CD4-positive, CD25-positive, alpha-beta regulatory T cell (primary cell): ENCODE measurements around the gene ESCO1. TPM values are rescaled to one million over a fixed set of nuclear protein-coding genes. Genes with fewer than 3 reads are reported as not detected.
A peak's percentile ranks its signal among the peaks of the same experiment; 100 is the strongest.

Source experiments
- ATAC-seq, 2 donors: fragments of 150-1000 bp; cut with Tn5 transposase; one replicate each; pipeline ENCODE4 v1.10.0; 2021; ENCODE audit warnings: low read depth in 2 of 2, moderate number of reproducible peaks in 2 of 2, moderate library complexity in 1 of 2
- DNase-seq, 3 donors: peaks; one replicate each; pipeline versions ENCODE4 v3.0.0 to v3.0.0-alpha.2; 2012 to 2022; ENCODE audit warnings: mixed read lengths in 1 of 3
- H3K27ac ChIP-seq: one replicate; pipeline ENCODE4 v1.7.0; 2013; ENCODE audit warnings: mild to moderate bottlenecking, low read length; ENCODE audit not compliant: insufficient read depth, poor library complexity, severe bottlenecking
- H3K27me3 ChIP-seq: one replicate; pipeline ENCODE4 v1.7.0; 2013; ENCODE audit warnings: low read length; ENCODE audit not compliant: control insufficient read depth, insufficient read depth
- H3K36me3 ChIP-seq: one replicate; pipeline ENCODE4 v1.7.0; 2013; ENCODE audit warnings: mild to moderate bottlenecking, low read length, moderate library complexity; ENCODE audit not compliant: control insufficient read depth, insufficient read depth
- H3K4me1 ChIP-seq: 2 replicates; pipeline ENCODE4 v1.7.0; 2013; ENCODE audit warnings: mild to moderate bottlenecking, low read length; ENCODE audit not compliant: insufficient read depth, control insufficient read depth, poor library complexity, severe bottlenecking
- H3K4me3 ChIP-seq: one replicate; pipeline ENCODE4 v1.7.0; 2013; ENCODE audit warnings: low read depth, mild to moderate bottlenecking, low read length, moderate library complexity
- H3K9me3 ChIP-seq, 2 experiments: 1 replicate in 1 of 2; 2 replicates in 1 of 2; pipeline ENCODE4 v1.7.0; 2013; ENCODE audit warnings: low read length in 2 of 2, mild to moderate bottlenecking in 1 of 2, moderate library complexity in 1 of 2; ENCODE audit not compliant: control insufficient read depth in 2 of 2
- H3K27ac Mint-ChIP-seq, 3 donors: one replicate each; pipeline ENCODE4 v1.8.0; 2020 to 2022; ENCODE audit warnings: mild to moderate bottlenecking in 3 of 3, mixed read lengths in 3 of 3, moderate library complexity in 2 of 3
- H3K27me3 Mint-ChIP-seq: one replicate; pipeline ENCODE4 v1.8.0; 2022; ENCODE audit warnings: mild to moderate bottlenecking, mixed read lengths
- H3K36me3 Mint-ChIP-seq: one replicate; pipeline ENCODE4 v1.8.0; 2020; ENCODE audit warnings: mixed read lengths
- H3K4me1 Mint-ChIP-seq, 4 donors: one replicate each; pipeline ENCODE4 v1.8.0; 2020 to 2022; ENCODE audit warnings: mixed read lengths in 4 of 4, mild to moderate bottlenecking in 1 of 4
- H3K4me3 Mint-ChIP-seq, 4 donors: one replicate each; pipeline ENCODE4 v1.8.0; 2020 to 2022; ENCODE audit warnings: mild to moderate bottlenecking in 4 of 4, mixed read lengths in 4 of 4, moderate library complexity in 3 of 4
- H3K9me3 Mint-ChIP-seq, 7 donors: one replicate each; pipeline ENCODE4 v1.8.0; 2020 to 2022; ENCODE audit warnings: mixed read lengths in 7 of 7, mild to moderate bottlenecking in 3 of 7, moderate library complexity in 2 of 7
- polyA plus RNA-seq, 4 donors: library from polyadenylated mRNA; unstranded; fragments of 300-500 nt; fragmentation: Illumina TruSeq; gene quantifications; one replicate each; pipeline ENCODE4 v1.2.3, GENCODE V29; 2021
- total RNA-seq: library from RNA; stranded (reverse); gene quantifications from one replicate; pipeline ENCODE4 v1.2.3, GENCODE V29; 2022

ESCO1 gene
- total and polyA plus RNA-seq, 5 donors from 2014 or later = 6.2 to 37.1 (median 8.2) TPM

DNA sequence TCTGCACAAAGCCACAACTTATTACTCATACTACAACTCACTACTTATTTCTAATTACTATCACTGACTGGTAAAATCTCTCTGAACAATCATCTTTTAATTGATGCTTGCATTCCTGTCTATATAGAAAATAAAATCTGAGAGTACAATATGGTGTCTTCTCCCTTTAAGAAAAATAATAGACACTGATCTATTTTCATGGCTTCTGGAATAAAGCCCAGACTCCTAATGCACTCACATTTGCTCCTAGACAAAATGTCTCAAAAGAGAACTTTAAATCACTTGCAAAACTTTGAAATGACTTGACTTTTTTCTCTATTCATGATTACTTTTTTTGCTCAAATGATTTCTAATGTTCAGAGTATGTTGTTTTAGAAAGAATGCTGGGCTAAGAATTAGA lies 28.7 kb downstream of the ESCO1 start:
- no peak for ATAC-seq
- H3K27ac Mint-ChIP-seq = peak overlapping the region in 1 of 3 donors; percentile 32
- Histone ChIP-seq H3K27me3 (no peaks in the 10 kb centered on the region), H3K27ac (no peak overlapping the region), H3K4me1 (no peaks in the 10 kb centered on the region), H3K9me3 (no peaks in the 10 kb centered on the region), H3K36me3 (peaks cover 76% of the 10 kb centered on the region), H3K4me3 (no peak overlapping the region)
- H3K27me3 Mint-ChIP-seq = no peaks in the 10 kb centered on the region
- H3K4me3 Mint-ChIP-seq = no peak overlapping the region
- H3K4me1 Mint-ChIP-seq = peaks cover 0 to 10% (median 10%) of the 10 kb centered on the region in 4 donors
- DNase-seq = no peak
- H3K36me3 Mint-ChIP-seq = peaks cover 55% of the 10 kb centered on the region
- H3K9me3 Mint-ChIP-seq = no peaks in the 10 kb centered on the region

DNA sequence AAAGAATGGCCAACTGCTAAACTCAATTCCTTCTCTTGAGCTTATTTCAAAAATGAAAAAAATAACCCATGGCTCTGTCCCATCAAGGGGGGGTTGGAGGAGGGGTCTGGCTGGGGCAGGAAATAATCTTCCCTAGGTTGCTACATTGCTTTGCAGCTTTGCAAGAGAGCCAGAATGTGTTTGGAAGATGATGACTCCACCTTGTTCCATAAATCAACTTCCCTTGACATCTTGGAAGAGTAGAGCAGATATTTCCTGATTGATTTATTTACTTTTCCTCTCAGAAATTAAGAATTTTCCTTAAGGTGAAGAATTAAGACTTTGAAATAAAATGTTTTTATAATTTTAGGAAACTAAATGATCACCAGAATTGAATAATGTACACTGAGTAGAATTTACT lies 41.3 kb downstream of the ESCO1 start:
- Histone ChIP-seq H3K27ac (no peak overlapping the region), H3K4me3 (no peak overlapping the region), H3K27me3 (no peaks in the 10 kb centered on the region), H3K4me1 (no peaks in the 10 kb centered on the region), H3K36me3 (peaks cover 75% of the 10 kb centered on the region), H3K9me3 (no peaks in the 10 kb centered on the region)
- no peak overlapping the region for H3K4me3 Mint-ChIP-seq
- no peak overlapping the region for H3K27ac Mint-ChIP-seq
- DNase-seq (no peak), ATAC-seq (no peak)
- H3K9me3 Mint-ChIP-seq = no peaks in the 10 kb centered on the region
- H3K4me1 Mint-ChIP-seq = peaks cover 0 to 10% (median 6%) of the 10 kb centered on the region in 4 donors
- no peaks in the 10 kb centered on the region for H3K27me3 Mint-ChIP-seq
- H3K36me3 Mint-ChIP-seq = peaks cover 27% of the 10 kb centered on the region

GRCh38 chr18:21557607-21558253 lies 42.8 kb downstream of the ESCO1 start:
- no peak for ATAC-seq
- H3K27me3 ChIP-seq = no peaks in the 10 kb centered on the region

DNA sequence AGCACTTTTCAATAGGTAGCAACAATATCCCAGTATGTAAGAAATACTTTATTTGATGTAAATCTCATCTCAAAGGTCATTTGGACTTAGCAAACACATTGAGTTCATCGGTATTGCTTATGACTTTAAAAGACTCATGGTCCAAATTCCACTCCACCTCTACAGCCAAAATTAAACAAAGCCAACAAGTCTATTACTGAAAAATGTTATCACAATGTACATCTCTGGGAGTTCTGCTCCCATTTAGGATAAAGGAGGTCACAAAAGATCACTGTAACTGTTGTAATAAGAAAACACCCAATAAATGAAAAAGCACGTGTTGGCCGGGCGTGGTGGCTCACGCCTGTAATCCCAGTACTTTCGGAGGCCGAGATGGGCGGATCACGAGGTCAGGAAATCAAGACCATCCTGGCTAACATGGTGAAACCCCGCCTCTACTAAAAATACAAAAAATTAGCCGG lies 50.0 kb downstream of the ESCO1 start:
- H3K27me3 Mint-ChIP-seq = no peaks in the 10 kb centered on the region
- peak overlapping the region in 1 of 3 donors; percentile 67 for H3K27ac Mint-ChIP-seq
- Histone ChIP-seq H3K4me3 (no peak overlapping the region), H3K9me3 (no peaks in the 10 kb centered on the region), H3K27ac (no peak overlapping the region), H3K4me1 (no peaks in the 10 kb centered on the region), H3K36me3 (peaks cover 31% of the 10 kb centered on the region), H3K27me3 (no peaks in the 10 kb centered on the region)
- no peak overlapping the region for H3K4me3 Mint-ChIP-seq
- DNase-seq = no peak
- no peak for ATAC-seq
- H3K4me1 Mint-ChIP-seq = peaks cover 5 to 20% (median 12%) of the 10 kb centered on the region in 4 donors
- no peaks in the 10 kb centered on the region for H3K9me3 Mint-ChIP-seq
- peaks cover 49% of the 10 kb centered on the region for H3K36me3 Mint-ChIP-seq

More at GRCh38 chr18:21557607-21558253, 42.8 kb downstream of the ESCO1 start:
- Mint-ChIP-seq H3K4me1 (peaks cover 0 to 7% (median 5%) of the 10 kb centered on the region in 4 donors), H3K27me3 (no peaks in the 10 kb centered on the region), H3K4me3 (no peak overlapping the region), H3K9me3 (no peaks in the 10 kb centered on the region), H3K27ac (peak overlapping the region in 1 of 3 donors; percentile 23), H3K36me3 (peaks cover 25% of the 10 kb centered on the region)
- Histone ChIP-seq H3K4me1 (no peaks in the 10 kb centered on the region), H3K36me3 (peaks cover 67% of the 10 kb centered on the region), H3K27ac (no peak overlapping the region), H3K4me3 (no peak overlapping the region), H3K9me3 (no peaks in the 10 kb centered on the region)
- DNase-seq = no peak

DNA sequence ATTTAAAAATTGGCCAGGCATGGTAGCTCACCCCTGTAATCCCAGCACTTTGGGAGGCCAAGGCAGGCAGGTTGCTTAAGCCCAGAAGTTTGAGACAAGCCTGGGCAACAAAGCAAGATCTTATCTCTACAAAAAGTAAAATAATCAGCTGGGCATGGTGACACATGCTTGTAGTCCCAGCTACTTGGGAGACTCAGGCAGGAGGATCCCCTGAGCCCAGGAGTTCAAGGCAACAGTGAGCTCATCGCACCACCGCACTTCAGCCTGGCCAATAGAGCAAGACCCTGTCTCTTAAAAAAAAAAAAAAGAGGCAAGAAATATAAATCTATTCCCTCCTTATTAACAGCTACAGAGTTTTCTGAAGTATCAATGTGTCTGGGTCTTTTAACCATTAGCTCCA lies 51.9 kb downstream of the ESCO1 start:
- Mint-ChIP-seq H3K27ac (no peak overlapping the region), H3K27me3 (no peaks in the 10 kb centered on the region), H3K36me3 (peaks cover 46% of the 10 kb centered on the region), H3K4me3 (no peak overlapping the region), H3K9me3 (no peaks in the 10 kb centered on the region), H3K4me1 (peaks cover 7 to 17% (median 13%) of the 10 kb centered on the region in 4 donors)
- ATAC-seq (no peak), DNase-seq (no peak)
- H3K9me3 ChIP-seq = no peaks in the 10 kb centered on the region
- no peaks in the 10 kb centered on the region for H3K27me3 ChIP-seq
- H3K36me3 ChIP-seq = peaks cover 17% of the 10 kb centered on the region
- H3K4me3 ChIP-seq = no peak overlapping the region
- H3K27ac ChIP-seq = no peak overlapping the region
- H3K4me1 ChIP-seq = no peaks in the 10 kb centered on the region

DNA sequence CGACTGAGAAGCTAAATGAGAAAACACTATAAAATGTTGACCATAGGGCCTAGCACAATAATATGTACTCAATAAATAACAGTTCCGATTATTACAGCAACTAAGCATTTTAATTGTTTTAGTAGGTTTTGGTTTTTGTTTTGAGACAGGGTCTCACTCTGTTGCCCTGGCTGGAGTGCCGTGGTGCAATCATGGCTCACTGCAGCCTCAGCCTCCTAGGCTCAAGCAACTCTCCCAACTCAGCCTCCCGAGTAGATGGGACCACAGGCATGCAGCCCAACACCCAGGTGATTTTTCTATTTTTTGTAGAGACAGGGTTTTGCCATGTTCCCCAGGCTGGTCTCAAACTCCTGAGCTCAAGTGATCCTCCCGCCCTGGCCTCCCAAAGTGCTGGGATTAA lies 54.1 kb downstream of the ESCO1 start:
- no peak overlapping the region for H3K27ac Mint-ChIP-seq

GRCh38 chr18:21538230-21538629 lies 62.3 kb downstream of the ESCO1 start:
- DNase-seq (no peak), ATAC-seq (no peak)
- H3K9me3 Mint-ChIP-seq = no peaks in the 10 kb centered on the region
- peaks cover 28% of the 10 kb centered on the region for H3K36me3 Mint-ChIP-seq
- H3K27me3 Mint-ChIP-seq = no peaks in the 10 kb centered on the region
- no peaks in the 10 kb centered on the region for H3K9me3 ChIP-seq
- H3K4me1 Mint-ChIP-seq = peaks cover 0 to 11% (median 3%) of the 10 kb centered on the region in 4 donors
- H3K27ac Mint-ChIP-seq = no peak overlapping the region
- H3K27me3 ChIP-seq = no peaks in the 10 kb centered on the region
- H3K4me3 Mint-ChIP-seq = no peak overlapping the region
- peaks cover 54% of the 10 kb centered on the region for H3K36me3 ChIP-seq
- no peak overlapping the region for H3K27ac ChIP-seq
- H3K4me3 ChIP-seq = no peak overlapping the region
- H3K4me1 ChIP-seq = no peaks in the 10 kb centered on the region

More for the DNA sequence above, 54.1 kb downstream of the ESCO1 start:
- Histone ChIP-seq H3K9me3 (no peaks in the 10 kb centered on the region), H3K36me3 (peaks cover 11% of the 10 kb centered on the region), H3K4me3 (no peak overlapping the region), H3K4me1 (no peaks in the 10 kb centered on the region), H3K27me3 (no peaks in the 10 kb centered on the region), H3K27ac (no peak overlapping the region)
- Mint-ChIP-seq H3K27me3 (no peaks in the 10 kb centered on the region), H3K4me3 (no peak overlapping the region), H3K4me1 (peaks cover 7 to 16% (median 10%) of the 10 kb centered on the region in 4 donors), H3K9me3 (no peaks in the 10 kb centered on the region), H3K36me3 (peaks cover 40% of the 10 kb centered on the region)
- DNase-seq = no peak
- ATAC-seq = no peak

- Mint-ChIP-seq H3K4me3 (no peak overlapping the region), H3K9me3 (no peaks in the 10 kb centered on the region), H3K27me3 (no peaks in the 10 kb centered on the region), H3K36me3 (peaks cover 43% of the 10 kb centered on the region), H3K4me1 (peaks cover 0 to 7% (median 2%) of the 10 kb centered on the region in 4 donors), H3K27ac (no peak overlapping the region)
- DNase-seq (no peak), ATAC-seq (no peak)
- no peaks in the 10 kb centered on the region for H3K9me3 ChIP-seq
- no peaks in the 10 kb centered on the region for H3K27me3 ChIP-seq
- no peak overlapping the region for H3K27ac ChIP-seq
- no peak overlapping the region for H3K4me3 ChIP-seq
- H3K36me3 ChIP-seq = peaks cover 77% of the 10 kb centered on the region
- no peaks in the 10 kb centered on the region for H3K4me1 ChIP-seq
Measured at GRCh38 chr18:21534327-21534726, 66.2 kb downstream of the ESCO1 start.
